ENCODE measurements around the gene CHSY1.

GRCh38 chr15:101286471-101287114 is 34.7 kb upstream of the CHSY1 start:
- TF ChIP-seq CTCF (conservative IDR thresholded peaks at IDR 0.05; ENCODE audit: low read length) (no peak), EZH2phosphoT487 (IDR thresholded peaks at IDR 0.05; ENCODE audit: borderline replicate concordance, low read depth, low read length) (no peak)
